SU-DHL-6 (cell line): Measurements from ENCODE around the gene P4HA1.

ENCODE experiments used
- H2AFZ ChIP-seq: fragments of 200-600 bp; sonication (generic); 2 replicates; pipeline ENCODE4 v1.6.1; 2014; ENCODE audit warnings: low read depth, mild to moderate bottlenecking, moderate library complexity, mixed read lengths, antibody characterized with exemption, low read length; ENCODE audit not compliant: severe bottlenecking
- H3F3A ChIP-seq: fragments of 200-600 bp; shearing (Covaris generic); 2 replicates; pipeline ENCODE4 v1.6.0; 2016; ENCODE audit warnings: antibody characterized with exemption, mild to moderate bottlenecking; ENCODE audit not compliant: insufficient read depth
- H3K27ac ChIP-seq: fragments of 200-600 bp; sonication (generic); 2 replicates; pipeline ENCODE4 v1.5.1; 2016; ENCODE audit warnings: low read depth, mild to moderate bottlenecking, low read length, moderate library complexity, mixed read lengths
- H3K27me3 ChIP-seq: fragments of 200-600 bp; sonication (generic), shearing (Covaris generic); 2 replicates; pipeline ENCODE4 v1.6.0; 2014; ENCODE audit warnings: mild to moderate bottlenecking, low read length
- H3K36me3 ChIP-seq: fragments of 200-600 bp; sonication (generic); 2 replicates; pipeline ENCODE4 v1.6.1; 2014; ENCODE audit warnings: mild to moderate bottlenecking, low read length, mixed read lengths
- H3K4me2 ChIP-seq: fragments of 300-600, 200-600 bp; shearing (Covaris generic), sonication (generic); 2 replicates; pipeline ENCODE4 v1.6.0; 2014; ENCODE audit warnings: low read length, low read depth, mild to moderate bottlenecking; ENCODE audit not compliant: poor library complexity, severe bottlenecking
- H3K4me3 ChIP-seq: fragments of 200-600 bp; sonication (generic); 2 replicates; pipeline ENCODE4 v1.5.1; 2014; ENCODE audit warnings: antibody characterized with exemption, low read length, mild to moderate bottlenecking, mixed read lengths; ENCODE audit not compliant: insufficient read depth, poor library complexity, severe bottlenecking
- H3K79me2 ChIP-seq: fragments of 200-600 bp; sonication (generic); 2 replicates; pipeline ENCODE4 v1.6.1; 2014; ENCODE audit warnings: mild to moderate bottlenecking, low read length, moderate library complexity; ENCODE audit not compliant: insufficient read depth
- H3K9ac ChIP-seq: fragments of 200-600 bp; sonication (generic); 2 replicates; pipeline ENCODE4 v1.7.0; 2014; ENCODE audit warnings: mild to moderate bottlenecking, low read length
- H3K9me2 ChIP-seq: fragments of 200-600 bp; sonication (generic); replicated peaks from 2 replicates; pipeline ENCODE4 v1.6.1; 2014; ENCODE audit warnings: low read length; ENCODE audit not compliant: insufficient read depth
- H3K9me3 ChIP-seq: fragments of 200-600 bp; sonication (generic); 2 replicates; pipeline ENCODE4 v1.6.1; 2014; ENCODE audit warnings: low read length, mixed read lengths; ENCODE audit not compliant: insufficient read depth
- H4K20me1 ChIP-seq: fragments of 200-600 bp; sonication (generic); 2 replicates; pipeline ENCODE4 v1.6.1; 2014; ENCODE audit warnings: low read depth, mild to moderate bottlenecking, antibody characterized with exemption, low read length, moderate library complexity, mixed read lengths
- CTCF ChIP-seq: fragments of 200-600 bp; sonication (generic); IDR thresholded peaks from one replicate; pipeline ENCODE4 v1.5.1; 2017; ENCODE audit warnings: antibody characterized with exemption, mild to moderate bottlenecking, low read length, moderate library complexity; ENCODE audit not compliant: insufficient read depth, poor library complexity, severe bottlenecking
- EZH2phosphoT487 ChIP-seq: fragments of 200-600 bp; sonication (generic), shearing (Covaris generic); conservative IDR thresholded peaks from 2 replicates; pipeline ENCODE4 v1.6.1; 2018; ENCODE audit warnings: mild to moderate bottlenecking, antibody characterized with exemption, low read length, moderate library complexity, mixed read lengths

The P4HA1 gene

GRCh38 chr10:73094986-73095480, 1.6 kb downstream of the P4HA1 start:
- peaks cover 15% of the 10 kb centered on the region; the same call in 1 of the 2 replicates for H4K20me1 ChIP-seq
- no peaks in the 10 kb centered on the region for H3K27me3 ChIP-seq
- H3K9ac ChIP-seq: peak overlapping the region; percentile 88
- TF ChIP-seq EZH2phosphoT487: no peak
- TF ChIP-seq CTCF: no peak
- H3K9me2 ChIP-seq: no peaks in the 10 kb centered on the region
- H3K4me3 ChIP-seq: peak overlapping the region; percentile 64
- H3K9me3 ChIP-seq: no peaks in the 10 kb centered on the region
- H2AFZ ChIP-seq: peak overlapping the region; percentile 93
- H3F3A ChIP-seq: peaks cover 19% of the 10 kb centered on the region
- H3K36me3 ChIP-seq: 0 out of 2 replicates have a peak, but pooled peaks cover 3% of the 10 kb centered on the region
- peak overlapping the region; percentile 97 for H3K4me2 ChIP-seq
- H3K27ac ChIP-seq: peak overlapping the region; percentile 74; the same call in 1 of the 2 replicates
- peaks cover 60% of the 10 kb centered on the region for H3K79me2 ChIP-seq

- Histone ChIP-seq H3K27me3 (no peaks in the 10 kb centered on the region), H3K27ac (peak overlapping the region; percentile 74; the same call in 1 of the 2 replicates), H3K9me3 (no peaks in the 10 kb centered on the region), H4K20me1 (peaks cover 15% of the 10 kb centered on the region; the same call in 1 of the 2 replicates), H3K79me2 (peaks cover 68% of the 10 kb centered on the region), H3K36me3 (0 out of 2 replicates have a peak, but pooled peaks cover 3% of the 10 kb centered on the region), H3K4me2 (peak overlapping the region; percentile 97), H3F3A (peaks cover 19% of the 10 kb centered on the region), H2AFZ (no peak overlapping the region), H3K4me3 (peak overlapping the region; percentile 64), H3K9me2 (no peaks in the 10 kb centered on the region), H3K9ac (peak overlapping the region; percentile 88)
- TF ChIP-seq EZH2phosphoT487: no peak
- no peak for TF ChIP-seq CTCF
These were observed 2.5 kb downstream of the P4HA1 start for GRCh38 chr10:73093922-73094850.

- Histone ChIP-seq H3K9me2 (no peaks in the 10 kb centered on the region), H4K20me1 (peaks cover 22% of the 10 kb centered on the region; the same call in 1 of the 2 replicates), H3K27ac (no peak overlapping the region), H3K4me3 (no peak overlapping the region), H3K9me3 (no peaks in the 10 kb centered on the region), H3K27me3 (no peaks in the 10 kb centered on the region), H3K9ac (no peak overlapping the region), H3K79me2 (peaks cover 82% of the 10 kb centered on the region), H3F3A (peaks cover 15% of the 10 kb centered on the region), H3K4me2 (no peak overlapping the region), H3K36me3 (0 out of 2 replicates have a peak, but pooled peaks cover 3% of the 10 kb centered on the region), H2AFZ (no peak overlapping the region)
- TF ChIP-seq CTCF (no peak), EZH2phosphoT487 (no peak)
These were observed 3.8 kb downstream of the P4HA1 start for GRCh38 chr10:73092830-73093229.
